Uterus (tissue), 2 donors: Measurements from ENCODE around the gene RORB.

Experiments used
- POLR2A ChIP-seq, 2 donors: fragments of 450-650 bp; IDR thresholded peaks; one replicate each; pipeline ENCODE4 v1.6.1; 2016; ENCODE audit warnings: antibody characterized with exemption in 2 of 2, mild to moderate bottlenecking in 1 of 2, moderate library complexity in 1 of 2
- TF ChIP-seq, protein P1 (sequence below), 4 experiments: fragments of 200-600 bp in 2 of 4; fragments of 450-650 bp in 2 of 4; sonication (generic) in 2 of 4; IDR thresholded peaks; one replicate each; pipeline ENCODE4 v1.5.1; 2016 to 2019; ENCODE audit warnings: antibody characterized with exemption in 4 of 4, mild to moderate bottlenecking in 2 of 4, moderate library complexity in 1 of 4

DNA sequence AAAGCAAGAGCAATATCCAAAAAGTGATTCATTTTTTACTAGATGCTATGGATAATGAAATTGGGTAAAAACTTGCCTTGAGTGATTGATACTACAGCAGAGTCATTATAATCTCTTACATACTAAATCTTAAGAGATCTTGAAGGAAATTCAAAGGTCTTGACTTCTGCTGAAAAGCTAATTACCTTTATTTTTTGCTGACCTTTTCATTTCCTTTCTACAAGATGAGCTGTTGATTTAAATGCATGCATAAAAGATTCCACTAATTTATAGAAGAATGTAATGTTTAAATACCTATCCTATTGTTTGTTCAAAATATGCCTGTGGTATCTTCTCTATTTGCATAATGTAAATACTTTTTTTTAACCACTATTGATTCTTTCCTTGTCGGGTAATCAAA lies 27.2 kb downstream of the RORB start:
- TF ChIP-seq, protein P1, sequence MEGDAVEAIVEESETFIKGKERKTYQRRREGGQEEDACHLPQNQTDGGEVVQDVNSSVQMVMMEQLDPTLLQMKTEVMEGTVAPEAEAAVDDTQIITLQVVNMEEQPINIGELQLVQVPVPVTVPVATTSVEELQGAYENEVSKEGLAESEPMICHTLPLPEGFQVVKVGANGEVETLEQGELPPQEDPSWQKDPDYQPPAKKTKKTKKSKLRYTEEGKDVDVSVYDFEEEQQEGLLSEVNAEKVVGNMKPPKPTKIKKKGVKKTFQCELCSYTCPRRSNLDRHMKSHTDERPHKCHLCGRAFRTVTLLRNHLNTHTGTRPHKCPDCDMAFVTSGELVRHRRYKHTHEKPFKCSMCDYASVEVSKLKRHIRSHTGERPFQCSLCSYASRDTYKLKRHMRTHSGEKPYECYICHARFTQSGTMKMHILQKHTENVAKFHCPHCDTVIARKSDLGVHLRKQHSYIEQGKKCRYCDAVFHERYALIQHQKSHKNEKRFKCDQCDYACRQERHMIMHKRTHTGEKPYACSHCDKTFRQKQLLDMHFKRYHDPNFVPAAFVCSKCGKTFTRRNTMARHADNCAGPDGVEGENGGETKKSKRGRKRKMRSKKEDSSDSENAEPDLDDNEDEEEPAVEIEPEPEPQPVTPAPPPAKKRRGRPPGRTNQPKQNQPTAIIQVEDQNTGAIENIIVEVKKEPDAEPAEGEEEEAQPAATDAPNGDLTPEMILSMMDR (IDR thresholded peaks at IDR 0.05), result no peak
- no peak for TF ChIP-seq POLR2A (IDR thresholded peaks at IDR 0.05)
